H1 (cell line): ENCODE results near the gene BTD.

Experiments used
- CEBPB ChIP-seq: IDR thresholded peaks from 2 replicates; pipeline ENCODE4 v1.6.1; 2012; ENCODE audit warnings: low read depth, low read length
- EZH2 ChIP-seq: fragments of 200-600 bp; sonication (generic); IDR thresholded peaks from 2 replicates; pipeline ENCODE4 v1.7.1; 2012; ENCODE audit warnings: low read depth, mild to moderate bottlenecking, moderate library complexity, low read length, inconsistent platforms; ENCODE audit not compliant: severe bottlenecking
- POLR2A ChIP-seq, 2 experiments: IDR thresholded peaks; 1 replicate in 1 of 2; 2 replicates in 1 of 2; pipeline ENCODE4 v1.6.1; 2011; ENCODE audit warnings: low read depth in 2 of 2, low read length in 2 of 2, mild to moderate bottlenecking in 2 of 2; ENCODE audit errors: control extremely low read depth in 1 of 2
- POU5F1 ChIP-seq: IDR thresholded peaks from 2 replicates; pipeline ENCODE4 v1.6.1; 2011; ENCODE audit warnings: low read depth, mild to moderate bottlenecking, low read length, moderate library complexity
- RAD21 ChIP-seq, 2 experiments: IDR thresholded peaks in 1 of 2; conservative IDR thresholded peaks in 1 of 2; 2 replicates each; pipeline ENCODE4 v1.6.1; 2011; ENCODE audit warnings: low read depth in 2 of 2, low read length in 2 of 2, improper control_type of control experiment in 1 of 2, inconsistent platforms in 1 of 2, mild to moderate bottlenecking in 1 of 2, moderate library complexity in 1 of 2
- RFX5 ChIP-seq: IDR thresholded peaks from 2 replicates; pipeline ENCODE4 v1.6.1; 2011; ENCODE audit warnings: low read depth, low read length, improper control_type of control experiment, borderline replicate concordance
- SP1 ChIP-seq: IDR thresholded peaks from 2 replicates; pipeline ENCODE4 v1.6.1; 2011; ENCODE audit warnings: low read depth, low read length
- TF ChIP-seq, protein P1 (sequence below), 3 experiments: IDR thresholded peaks; 1 replicate in 2 of 3; 2 replicates in 1 of 3; pipeline versions ENCODE4 v1.5.1 to v1.6.1; 2011; ENCODE audit warnings: low read length in 3 of 3, mild to moderate bottlenecking in 3 of 3, inconsistent platforms in 2 of 3, low read depth in 1 of 3, moderate library complexity in 1 of 3; ENCODE audit not compliant: insufficient read depth in 1 of 3; ENCODE audit errors: control extremely low read depth in 1 of 3
- TF ChIP-seq, protein P2 (sequence below): IDR thresholded peaks from 2 replicates; pipeline ENCODE4 v1.6.1; 2012; ENCODE audit warnings: inconsistent platforms

DNA sequence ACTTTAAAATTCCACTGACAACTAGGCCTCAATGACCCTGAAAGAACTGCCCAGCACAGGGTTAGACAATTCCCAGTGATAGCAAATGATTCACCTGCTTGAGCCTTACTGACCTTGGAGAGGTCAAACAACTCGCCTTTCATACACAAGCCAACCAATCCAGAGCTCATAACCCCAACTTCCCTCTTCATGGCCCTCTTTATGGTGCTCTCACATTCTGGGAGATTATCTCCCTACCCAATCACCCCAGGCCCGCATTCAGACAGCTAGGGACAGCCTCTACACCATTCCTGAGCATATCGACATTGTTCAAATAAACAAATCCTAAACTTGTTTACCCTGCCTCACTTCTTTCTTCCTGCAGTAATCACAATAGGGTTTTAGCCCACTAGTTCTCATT, 47.8 kb upstream of the BTD start:
- TF ChIP-seq RFX5 (no peak), EZH2 (no peak), CEBPB (no peak), SP1 (no peak), POLR2A (IDR thresholded peaks at IDR 0.05; ENCODE audit: control extremely low read depth in 1 of 2, low read depth in 2 of 2, low read length in 2 of 2) (no peak), POU5F1 (no peak), RAD21 (IDR thresholded peaks at IDR 0.05 in 1 of 2, conservative IDR thresholded peaks at IDR 0.05 in 1 of 2; ENCODE audit: low read depth in 2 of 2, low read length in 2 of 2) (no peak)
- TF ChIP-seq, protein P1, sequence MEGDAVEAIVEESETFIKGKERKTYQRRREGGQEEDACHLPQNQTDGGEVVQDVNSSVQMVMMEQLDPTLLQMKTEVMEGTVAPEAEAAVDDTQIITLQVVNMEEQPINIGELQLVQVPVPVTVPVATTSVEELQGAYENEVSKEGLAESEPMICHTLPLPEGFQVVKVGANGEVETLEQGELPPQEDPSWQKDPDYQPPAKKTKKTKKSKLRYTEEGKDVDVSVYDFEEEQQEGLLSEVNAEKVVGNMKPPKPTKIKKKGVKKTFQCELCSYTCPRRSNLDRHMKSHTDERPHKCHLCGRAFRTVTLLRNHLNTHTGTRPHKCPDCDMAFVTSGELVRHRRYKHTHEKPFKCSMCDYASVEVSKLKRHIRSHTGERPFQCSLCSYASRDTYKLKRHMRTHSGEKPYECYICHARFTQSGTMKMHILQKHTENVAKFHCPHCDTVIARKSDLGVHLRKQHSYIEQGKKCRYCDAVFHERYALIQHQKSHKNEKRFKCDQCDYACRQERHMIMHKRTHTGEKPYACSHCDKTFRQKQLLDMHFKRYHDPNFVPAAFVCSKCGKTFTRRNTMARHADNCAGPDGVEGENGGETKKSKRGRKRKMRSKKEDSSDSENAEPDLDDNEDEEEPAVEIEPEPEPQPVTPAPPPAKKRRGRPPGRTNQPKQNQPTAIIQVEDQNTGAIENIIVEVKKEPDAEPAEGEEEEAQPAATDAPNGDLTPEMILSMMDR (IDR thresholded peaks at IDR 0.05; ENCODE audit: control extremely low read depth in 1 of 3, insufficient read depth in 1 of 3, low read depth in 1 of 3, low read length in 3 of 3): no peak
- TF ChIP-seq, protein P2, sequence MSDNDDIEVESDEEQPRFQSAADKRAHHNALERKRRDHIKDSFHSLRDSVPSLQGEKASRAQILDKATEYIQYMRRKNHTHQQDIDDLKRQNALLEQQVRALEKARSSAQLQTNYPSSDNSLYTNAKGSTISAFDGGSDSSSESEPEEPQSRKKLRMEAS: no peak
